ENCODE data around the gene MYO1B. TPM values are rescaled to one million over a fixed set of nuclear protein-coding genes. Genes with fewer than 3 reads are reported as not detected.

The MYO1B gene
- polyA plus RNA-seq, 1 donor from 2014 or later = 72.2 TPM

- Histone ChIP-seq H4K20me1 (ENCODE audit: insufficient read depth) (no peaks in the 10 kb centered on the region), H2AFZ (ENCODE audit: low read depth, low read length) (no peak overlapping the region), H3K4me3 (ENCODE audit: low read length) (no peak overlapping the region), H3K27ac (ENCODE audit: low read length) (no peak overlapping the region), H3F3A (ENCODE audit: insufficient read depth, low read length, poor library complexity, severe bottlenecking) (no peaks in the 10 kb centered on the region), H3K36me3 (ENCODE audit: insufficient read depth, low read length) (no peaks in the 10 kb centered on the region), H3K4me2 (ENCODE audit: low read length) (no peak overlapping the region), H3K9ac (ENCODE audit: low read length) (no peak overlapping the region), H3K9me3 (ENCODE audit: low read length) (no peaks in the 10 kb centered on the region), H3K9me2 (ENCODE audit: insufficient read depth, low read length) (no peaks in the 10 kb centered on the region), H3K79me2 (replicated peaks; ENCODE audit: insufficient read depth, low read length) (peaks cover 48% of the 10 kb centered on the region), H3K27me3 (ENCODE audit: insufficient read depth, low read depth, low read length) (no peaks in the 10 kb centered on the region)
- TF ChIP-seq EP300 (conservative IDR thresholded peaks at IDR 0.05; ENCODE audit: poor library complexity, severe bottlenecking) = no peak
Observed at GRCh38 chr2:191314697-191315364, 69.6 kb downstream of the MYO1B start.

- Histone ChIP-seq H3K9me2 (ENCODE audit: insufficient read depth, low read length) (no peaks in the 10 kb centered on the region), H2AFZ (ENCODE audit: low read depth, low read length) (no peak overlapping the region), H3K36me3 (ENCODE audit: insufficient read depth, low read length) (no peaks in the 10 kb centered on the region), H3K27ac (ENCODE audit: low read length) (no peak overlapping the region), H3K4me2 (ENCODE audit: low read length) (no peak overlapping the region), H3K9ac (ENCODE audit: low read length) (no peak overlapping the region), H3K79me2 (replicated peaks; ENCODE audit: insufficient read depth, low read length) (peaks cover 53% of the 10 kb centered on the region), H3K4me3 (ENCODE audit: low read length) (no peak overlapping the region), H3K27me3 (ENCODE audit: insufficient read depth, low read depth, low read length) (no peaks in the 10 kb centered on the region), H3K9me3 (ENCODE audit: low read length) (no peaks in the 10 kb centered on the region), H3F3A (ENCODE audit: insufficient read depth, low read length, poor library complexity, severe bottlenecking) (no peaks in the 10 kb centered on the region), H4K20me1 (ENCODE audit: insufficient read depth) (no peaks in the 10 kb centered on the region)
- TF ChIP-seq EZH2 (IDR thresholded peaks at IDR 0.05; ENCODE audit: borderline replicate concordance, insufficient read depth, low read length, poor library complexity, severe bottlenecking) (no peak), SMC3 (conservative IDR thresholded peaks at IDR 0.05; ENCODE audit: poor library complexity) (no peak), TAF1 (IDR thresholded peaks at IDR 0.05; ENCODE audit: low read depth) (no peak), REST (IDR thresholded peaks at IDR 0.05; ENCODE audit: borderline replicate concordance) (no peak), EP300 (conservative IDR thresholded peaks at IDR 0.05; ENCODE audit: poor library complexity, severe bottlenecking) (no peak), CTCF (IDR thresholded peaks at IDR 0.05; ENCODE audit: poor library complexity, severe bottlenecking) (no peak), POLR2AphosphoS5 (IDR thresholded peaks at IDR 0.05) (no peak), RAD21 (conservative IDR thresholded peaks at IDR 0.05) (no peak), MXI1 (conservative IDR thresholded peaks at IDR 0.05; ENCODE audit: poor library complexity, severe bottlenecking) (no peak)
Observed at GRCh38 chr2:191315365-191315752, 70.2 kb downstream of the MYO1B start.
